ENCODE measurements around the gene CHPF.

CHPF gene

DNA sequence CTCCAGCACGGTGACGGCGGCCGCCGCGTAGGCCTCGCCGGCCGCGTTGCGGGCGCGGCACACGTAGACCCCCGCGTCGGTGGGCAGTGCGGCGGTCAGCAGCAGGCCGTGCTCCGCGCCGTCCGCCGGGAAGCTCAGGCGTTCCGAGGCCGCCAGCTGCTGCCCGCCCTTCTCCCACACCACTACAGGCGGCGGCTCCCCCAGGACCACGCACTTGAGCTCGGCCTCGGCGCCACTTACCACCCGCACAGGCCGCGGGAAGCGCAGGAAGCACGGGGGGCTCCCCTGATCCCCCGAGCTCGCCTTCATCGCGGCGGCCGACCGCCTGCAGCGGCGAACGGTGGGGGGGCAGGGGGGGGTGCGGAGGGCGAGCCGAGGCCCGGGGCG lies 27.3 kb upstream of the CHPF start:
- no peaks in the 10 kb centered on the region for H3K9me3 ChIP-seq (ENCODE audit: insufficient read depth, low read length)
- H4K20me1 ChIP-seq (ENCODE audit: low read depth, low read length) = no peaks in the 10 kb centered on the region
- H3K4me3 ChIP-seq (ENCODE audit: insufficient read depth, low read length, poor library complexity, severe bottlenecking) = no peak overlapping the region
- H3K36me3 ChIP-seq (ENCODE audit: low read length) = no peaks in the 10 kb centered on the region
- no peaks in the 10 kb centered on the region for H3K9me2 ChIP-seq (replicated peaks; ENCODE audit: insufficient read depth, low read length)
- H3K79me2 ChIP-seq (ENCODE audit: insufficient read depth, low read length) = no peaks in the 10 kb centered on the region
- H3K9ac ChIP-seq (ENCODE audit: low read length) = no peak overlapping the region
- no peak overlapping the region for H3K27ac ChIP-seq (ENCODE audit: low read depth, low read length)
- H3F3A ChIP-seq (ENCODE audit: insufficient read depth) = no peaks in the 10 kb centered on the region
- H2AFZ ChIP-seq (ENCODE audit: low read depth, low read length, severe bottlenecking) = no peak overlapping the region
- TF ChIP-seq, protein P1, sequence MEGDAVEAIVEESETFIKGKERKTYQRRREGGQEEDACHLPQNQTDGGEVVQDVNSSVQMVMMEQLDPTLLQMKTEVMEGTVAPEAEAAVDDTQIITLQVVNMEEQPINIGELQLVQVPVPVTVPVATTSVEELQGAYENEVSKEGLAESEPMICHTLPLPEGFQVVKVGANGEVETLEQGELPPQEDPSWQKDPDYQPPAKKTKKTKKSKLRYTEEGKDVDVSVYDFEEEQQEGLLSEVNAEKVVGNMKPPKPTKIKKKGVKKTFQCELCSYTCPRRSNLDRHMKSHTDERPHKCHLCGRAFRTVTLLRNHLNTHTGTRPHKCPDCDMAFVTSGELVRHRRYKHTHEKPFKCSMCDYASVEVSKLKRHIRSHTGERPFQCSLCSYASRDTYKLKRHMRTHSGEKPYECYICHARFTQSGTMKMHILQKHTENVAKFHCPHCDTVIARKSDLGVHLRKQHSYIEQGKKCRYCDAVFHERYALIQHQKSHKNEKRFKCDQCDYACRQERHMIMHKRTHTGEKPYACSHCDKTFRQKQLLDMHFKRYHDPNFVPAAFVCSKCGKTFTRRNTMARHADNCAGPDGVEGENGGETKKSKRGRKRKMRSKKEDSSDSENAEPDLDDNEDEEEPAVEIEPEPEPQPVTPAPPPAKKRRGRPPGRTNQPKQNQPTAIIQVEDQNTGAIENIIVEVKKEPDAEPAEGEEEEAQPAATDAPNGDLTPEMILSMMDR (IDR thresholded peaks at IDR 0.05; ENCODE audit: insufficient read depth, low read length, poor library complexity, severe bottlenecking) = no peak
- no peak for TF ChIP-seq EZH2phosphoT487 (conservative IDR thresholded peaks at IDR 0.05; ENCODE audit: low read length)
- no peak overlapping the region for H3K4me2 ChIP-seq (ENCODE audit: low read depth, low read length, poor library complexity, severe bottlenecking)
- no peaks in the 10 kb centered on the region for H3K27me3 ChIP-seq (ENCODE audit: low read length)

DNA sequence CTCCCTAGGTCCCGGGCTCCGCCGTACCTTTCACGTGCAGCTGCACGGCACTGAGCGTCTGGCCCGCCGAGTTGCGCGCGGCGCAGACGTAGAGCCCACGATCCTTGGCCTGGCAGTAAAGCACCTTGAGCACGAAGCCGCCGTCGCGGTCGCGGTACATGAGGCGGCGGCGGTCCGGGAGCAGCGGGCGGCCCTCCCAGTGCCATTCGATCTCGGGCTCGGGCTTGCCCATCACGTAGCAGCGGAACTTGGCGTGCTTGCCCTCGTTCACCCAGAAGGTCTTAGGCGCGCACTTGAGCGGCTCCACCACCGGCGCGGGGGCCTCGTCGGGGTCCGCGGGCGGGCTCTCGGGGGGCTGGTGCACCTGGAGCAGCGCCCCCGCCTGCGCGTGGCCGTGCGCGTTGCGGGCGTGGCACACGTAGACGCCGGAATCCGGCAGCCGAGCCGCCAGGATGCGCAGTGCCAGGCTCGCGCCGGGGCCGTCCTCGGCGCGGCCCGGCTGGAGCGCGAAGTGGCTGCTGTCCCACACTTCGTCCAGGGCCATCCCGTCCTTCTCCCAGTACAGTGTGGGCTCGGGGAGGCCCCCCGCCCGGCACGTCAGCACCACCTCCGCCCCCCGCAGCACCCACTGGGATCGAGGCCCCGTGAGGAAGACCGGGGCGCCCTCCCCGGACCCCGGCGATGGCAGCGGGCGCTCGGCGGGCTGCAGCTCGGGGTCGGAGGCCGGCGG lies 26.8 kb upstream of the CHPF start:
- H3K9ac ChIP-seq (ENCODE audit: low read length) = no peak overlapping the region
- no peak overlapping the region for H3K4me3 ChIP-seq (ENCODE audit: insufficient read depth, low read length, poor library complexity, severe bottlenecking)
- no peaks in the 10 kb centered on the region for H4K20me1 ChIP-seq (ENCODE audit: low read depth, low read length)
- H3K9me3 ChIP-seq (ENCODE audit: insufficient read depth, low read length) = no peaks in the 10 kb centered on the region
- no peak overlapping the region for H2AFZ ChIP-seq (ENCODE audit: low read depth, low read length, severe bottlenecking)
- H3K27ac ChIP-seq (ENCODE audit: low read depth, low read length) = no peak overlapping the region
- H3K79me2 ChIP-seq (ENCODE audit: insufficient read depth, low read length) = no peaks in the 10 kb centered on the region
- H3K9me2 ChIP-seq (replicated peaks; ENCODE audit: insufficient read depth, low read length) = no peaks in the 10 kb centered on the region
- H3K27me3 ChIP-seq (ENCODE audit: low read length) = no peaks in the 10 kb centered on the region
- no peaks in the 10 kb centered on the region for H3F3A ChIP-seq (ENCODE audit: insufficient read depth)
- no peaks in the 10 kb centered on the region for H3K36me3 ChIP-seq (ENCODE audit: low read length)
- TF ChIP-seq, protein P1 (IDR thresholded peaks at IDR 0.05; ENCODE audit: insufficient read depth, low read length, poor library complexity, severe bottlenecking) = no peak
- TF ChIP-seq EZH2phosphoT487 (conservative IDR thresholded peaks at IDR 0.05; ENCODE audit: low read length) = no peak
- no peak overlapping the region for H3K4me2 ChIP-seq (ENCODE audit: low read depth, low read length, poor library complexity, severe bottlenecking)

DNA sequence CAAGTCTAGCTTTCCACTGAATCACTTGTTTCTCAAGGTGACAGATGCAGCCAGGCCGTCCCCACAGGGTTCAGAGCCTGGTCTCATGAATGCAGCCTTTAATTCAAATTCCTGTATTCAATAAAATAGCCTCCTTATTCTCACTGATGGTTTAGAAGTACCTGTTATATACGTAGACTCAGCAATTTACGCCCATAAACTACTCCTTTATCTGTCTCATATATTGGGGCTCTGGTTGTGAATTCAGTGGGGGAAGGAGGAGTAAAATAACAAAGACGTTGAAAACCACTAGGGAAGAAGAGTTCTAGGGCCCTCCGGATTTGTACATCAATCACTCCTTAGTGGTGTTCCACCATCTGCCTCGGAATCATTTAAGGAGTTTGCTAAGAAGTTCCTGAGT lies 26.0 kb upstream of the CHPF start:
- Histone ChIP-seq H3K36me3 (ENCODE audit: low read length) (no peaks in the 10 kb centered on the region), H3K27me3 (ENCODE audit: low read length) (no peaks in the 10 kb centered on the region), H3K4me2 (ENCODE audit: low read depth, low read length, poor library complexity, severe bottlenecking) (no peak overlapping the region), H3K4me3 (ENCODE audit: insufficient read depth, low read length, poor library complexity, severe bottlenecking) (no peak overlapping the region), H3K27ac (ENCODE audit: low read depth, low read length) (no peak overlapping the region), H2AFZ (ENCODE audit: low read depth, low read length, severe bottlenecking) (no peak overlapping the region), H3F3A (ENCODE audit: insufficient read depth) (no peaks in the 10 kb centered on the region), H3K9me2 (replicated peaks; ENCODE audit: insufficient read depth, low read length) (no peaks in the 10 kb centered on the region), H3K79me2 (ENCODE audit: insufficient read depth, low read length) (no peaks in the 10 kb centered on the region), H3K9me3 (ENCODE audit: insufficient read depth, low read length) (no peaks in the 10 kb centered on the region), H4K20me1 (ENCODE audit: low read depth, low read length) (no peaks in the 10 kb centered on the region), H3K9ac (ENCODE audit: low read length) (no peak overlapping the region)
- no peak for TF ChIP-seq EZH2phosphoT487 (conservative IDR thresholded peaks at IDR 0.05; ENCODE audit: low read length)
- TF ChIP-seq, protein P1 (IDR thresholded peaks at IDR 0.05; ENCODE audit: insufficient read depth, low read length, poor library complexity, severe bottlenecking) = no peak

Data from SU-DHL-6 (cell line).